ENCODE measurements around the gene OGFR.

The OGFR gene

GRCh38 chr20:62815066-62815991 is 10.7 kb downstream of the OGFR start:
- DNase-seq (ENCODE audit: low read depth in 2 of 2) = no peak

- DNase-seq (ENCODE audit: low read depth in 2 of 2) = no peak
These were observed 11.6 kb downstream of the OGFR start for GRCh38 chr20:62816031-62816883.

GRCh38 chr20:62816884-62817873 is 12.5 kb downstream of the OGFR start, which contains the start of gene COL9A3:
COL9A3 (plus strand) TSS chr20:62817050; CDS start chr20:62817065, 15 bp downstream.
- no peak for DNase-seq (ENCODE audit: low read depth in 2 of 2)

- no peak for DNase-seq (ENCODE audit: low read depth in 2 of 2)
These were observed 13.4 kb downstream of the OGFR start for GRCh38 chr20:62817975-62818591.

GRCh38 chr20:62818592-62819493 is 14.2 kb downstream of the OGFR start:
- no peak for DNase-seq (ENCODE audit: low read depth in 2 of 2)

- no peak for DNase-seq (ENCODE audit: low read depth in 2 of 2)
These were observed 15.0 kb downstream of the OGFR start for GRCh38 chr20:62819494-62820174.

- no peak for DNase-seq (ENCODE audit: low read depth in 2 of 2)
These were observed 15.8 kb downstream of the OGFR start for GRCh38 chr20:62820208-62820961.

- DNase-seq (ENCODE audit: low read depth in 2 of 2) = no peak
These were observed 16.5 kb downstream of the OGFR start for GRCh38 chr20:62820962-62821725.

GRCh38 chr20:62821726-62822210 is 17.1 kb downstream of the OGFR start:
- DNase-seq (ENCODE audit: low read depth in 2 of 2) = no peak

GRCh38 chr20:62822239-62822787 is 17.7 kb downstream of the OGFR start:
- DNase-seq (ENCODE audit: low read depth in 2 of 2) = no peak

GRCh38 chr20:62822788-62823651 is 18.4 kb downstream of the OGFR start:
- DNase-seq (ENCODE audit: low read depth in 2 of 2) = no peak

GRCh38 chr20:62823688-62824475 is 19.2 kb downstream of the OGFR start:
- no peak for DNase-seq (ENCODE audit: low read depth in 2 of 2)

GRCh38 chr20:62824476-62825332 is 20.1 kb downstream of the OGFR start:
- DNase-seq (ENCODE audit: low read depth in 2 of 2) = no peak

GRCh38 chr20:62825333-62825985 is 20.8 kb downstream of the OGFR start:
- no peak for DNase-seq (ENCODE audit: low read depth in 2 of 2)
